ENCODE results near the gene ENTREP3.
A peak's percentile ranks its signal among the peaks of the same experiment; 100 is the strongest.
"Not testable (repeated sequence)": the region's sequence is repeated elsewhere in the genome, so short reads cannot be mapped to it uniquely, and the experiment has no call there.

Gene ENTREP3

GRCh38 chr1:155251566-155251965 is 3.7 kb downstream of the ENTREP3 start:
- DNase-seq (ENCODE audit: low read depth in 1 of 2, low spot score in 1 of 2), result no peak

GRCh38 chr1:155250633-155251449 is 4.4 kb downstream of the ENTREP3 start:
- peak; percentile 92 to 96 for DNase-seq (ENCODE audit: low read depth in 1 of 2, low spot score in 1 of 2)

GRCh38 chr1:155250246-155250632 is 5.0 kb downstream of the ENTREP3 start:
- DNase-seq (ENCODE audit: low read depth in 1 of 2, low spot score in 1 of 2), result no peak

- no peak for DNase-seq (ENCODE audit: low read depth in 1 of 2, low spot score in 1 of 2)
Observed at GRCh38 chr1:155247667-155248553, 7.4 kb downstream of the ENTREP3 start.

GRCh38 chr1:155246796-155247195 is 8.5 kb downstream of the ENTREP3 start:
- DNase-seq (ENCODE audit: low read depth in 1 of 2, low spot score in 1 of 2), result not testable (repeated sequence)

GRCh38 chr1:155245163-155245524 is 10.1 kb downstream of the ENTREP3 start:
- DNase-seq (ENCODE audit: low read depth in 1 of 2, low spot score in 1 of 2), result no peak

- peak; percentile 76 to 91 for DNase-seq (ENCODE audit: low read depth in 1 of 2, low spot score in 1 of 2)
Observed at GRCh38 chr1:155244368-155245162, 10.7 kb downstream of the ENTREP3 start.

GRCh38 chr1:155242805-155243358 is 12.4 kb downstream of the ENTREP3 start:
- DNase-seq (ENCODE audit: low read depth in 1 of 2, low spot score in 1 of 2), result no peak

- no peak for DNase-seq (ENCODE audit: low read depth in 1 of 2, low spot score in 1 of 2)
Observed at GRCh38 chr1:155241841-155242264, 13.4 kb downstream of the ENTREP3 start.

- peak; percentile 13 to 64 for DNase-seq (ENCODE audit: low read depth in 1 of 2, low spot score in 1 of 2)
Observed at GRCh38 chr1:155241069-155241679, 14.1 kb downstream of the ENTREP3 start.

- DNase-seq (ENCODE audit: low read depth in 1 of 2, low spot score in 1 of 2), result no peak
Observed at GRCh38 chr1:155236451-155236850, 18.8 kb downstream of the ENTREP3 start.

GRCh38 chr1:155235375-155235774 is 19.9 kb downstream of the ENTREP3 start:
- DNase-seq (ENCODE audit: low read depth in 1 of 2, low spot score in 1 of 2), result not testable (repeated sequence)

GRCh38 chr1:155233502-155233901 is 21.8 kb downstream of the ENTREP3 start:
- not testable (repeated sequence) for DNase-seq (ENCODE audit: low read depth in 1 of 2, low spot score in 1 of 2)

GRCh38 chr1:155232001-155232978 is 23.0 kb downstream of the ENTREP3 start:
- DNase-seq (ENCODE audit: low read depth in 1 of 2, low spot score in 1 of 2), result not testable (repeated sequence)

GRCh38 chr1:155231302-155231701 is 24.0 kb downstream of the ENTREP3 start:
- not testable (repeated sequence) for DNase-seq (ENCODE audit: low read depth in 1 of 2, low spot score in 1 of 2)

GRCh38 chr1:155228096-155228427 is 27.2 kb downstream of the ENTREP3 start:
- DNase-seq (ENCODE audit: low read depth in 1 of 2, low spot score in 1 of 2), result no peak

- peak; percentile 97 to 99 for DNase-seq (ENCODE audit: low read depth in 1 of 2, low spot score in 1 of 2)
Observed at GRCh38 chr1:155227261-155228095, 27.8 kb downstream of the ENTREP3 start.

GRCh38 chr1:155226910-155227260 is 28.4 kb downstream of the ENTREP3 start:
- DNase-seq (ENCODE audit: low read depth in 1 of 2, low spot score in 1 of 2), result peak in 1 of 2 donors; percentile 44

Data from activated CD4-positive, alpha-beta T cell treated with anti-CD3 and anti-CD28 coated beads, Interleukin-2, amount 50 U/mL, for 24 hours (primary cell).